K562 (cell line): Measurements from ENCODE around the gene NKAPL. TPM values are rescaled to one million over a fixed set of nuclear protein-coding genes. Genes with fewer than 3 reads are reported as not detected.

Source experiments
- CBFB ChIP-seq: sonication (generic); formaldehyde crosslinking; IDR thresholded peaks from 2 replicates; pipeline ENCODE4 v1.4.0; 2020; ENCODE audit warnings: mild to moderate bottlenecking, missing genetic modification reagents
- LARP7 ChIP-seq: fragments of 450-650 bp; IDR thresholded peaks from 2 replicates; pipeline ENCODE4 v1.6.1; 2016
- NFE2 ChIP-seq: IDR thresholded peaks from 2 replicates; pipeline ENCODE4 v1.6.1; 2014; ENCODE audit warnings: antibody characterized with exemption, low read depth
- POLR3A ChIP-seq: IDR thresholded peaks from 2 replicates; pipeline ENCODE4 v1.6.1; 2011; ENCODE audit warnings: borderline replicate concordance, mild to moderate bottlenecking, moderate library complexity; ENCODE audit not compliant: insufficient read length, insufficient read depth; ENCODE audit errors: extremely low read depth
- PREB ChIP-seq: sonication (generic); formaldehyde crosslinking; IDR thresholded peaks from 2 replicates; pipeline ENCODE4 v1.8.1; 2023; ENCODE audit warnings: mild to moderate bottlenecking, missing genetic modification reagents
- PRPF4 ChIP-seq: fragments of 200-400 bp; formaldehyde crosslinking; IDR thresholded peaks from one replicate; pipeline ENCODE4 v1.6.1; 2017; ENCODE audit warnings: low read length, low read depth, mild to moderate bottlenecking; ENCODE audit not compliant: insufficient read depth, poor library complexity, severe bottlenecking
- RBM22 ChIP-seq: fragments of 200-400 bp; formaldehyde crosslinking; IDR thresholded peaks from 2 replicates; pipeline ENCODE4 v1.6.1; 2018; ENCODE audit warnings: low read length, low read depth; ENCODE audit not compliant: poor library complexity, severe bottlenecking
- SLC30A9 ChIP-seq: fragments of 250-450 bp; sonication (Bioruptor Pico); IDR thresholded peaks from 2 replicates; pipeline ENCODE4 v1.8.0; 2022; ENCODE audit warnings: mild to moderate bottlenecking, moderate library complexity
- SMARCB1 ChIP-seq: IDR thresholded peaks from 2 replicates; pipeline ENCODE4 v1.6.1; 2011; ENCODE audit warnings: improper control_type of control experiment, low read depth; ENCODE audit not compliant: insufficient read length
- TSHZ1 ChIP-seq: fragments of 250-450 bp; sonication (Bioruptor Pico); IDR thresholded peaks from 2 replicates; pipeline ENCODE4 v1.4.0; 2020; ENCODE audit warnings: mild to moderate bottlenecking, moderate library complexity
- ZKSCAN1 ChIP-seq: fragments of 150-350 bp; IDR thresholded peaks from 2 replicates; pipeline ENCODE4 v1.6.1; 2016; ENCODE audit warnings: low read depth, low read length
- ZNF551 ChIP-seq: fragments of 250-450 bp; sonication (Bioruptor Pico); IDR thresholded peaks from 2 replicates; pipeline ENCODE4 v1.5.0; 2021; ENCODE audit warnings: mild to moderate bottlenecking, moderate library complexity
- polyA plus RNA-seq, 8 experiments: library from polyadenylated mRNA; depleted of rRNA in 4 of 8; stranded (reverse) in 5 of 8; unstranded in 3 of 8; fragments of >200 nt; fragmentation: Nextera tagmentation in 2 of 8; fragmentation: Illumina TruSeq in 1 of 8; extraction: Ambion mirVana in 2 of 8; extraction: Trizol in 1 of 8; gene quantifications; 2 replicates each; pipeline versions ENCODE4 v1.2.1 to v1.2.3, GENCODE V29; 2011 to 2014; ENCODE audit warnings: inconsistent platforms in 1 of 8, missing spikeins in 1 of 8
- total RNA-seq, 7 experiments: library from RNA; depleted of rRNA in 6 of 7; stranded (reverse); fragments of >200 nt in 6 of 7; fragmentation: Illumina TruSeq in 2 of 7; extraction: Trizol in 2 of 7; gene quantifications; 2 replicates each; pipeline versions ENCODE4 v1.2.1 to v1.2.3, GENCODE V29; 2011 to 2021; ENCODE audit warnings: low replicate concordance in 1 of 7

NKAPL gene
- total and polyA plus RNA-seq, 9 of the 15 experiments (the other 6 are each of a cell fraction or from before 2014, with no cell fraction given) = not detected

GRCh38 chr6:28212510-28213212 is 46.4 kb upstream of the NKAPL start (continued):
- no peak for TF ChIP-seq PREB (CRISPR knock-in tag)
- no peak for TF ChIP-seq LARP7
- TF ChIP-seq SMARCB1 = no peak
- TF ChIP-seq CBFB (CRISPR knock-in tag) = no peak
- TF ChIP-seq TSHZ1 (CRISPR knock-in tag) = 0 out of 2 replicates have a peak, but pooled peaks have one; percentile 63
- TF ChIP-seq ZKSCAN1 = peak; percentile 87
- peak; percentile 75 for TF ChIP-seq RBM22
- no peak for TF ChIP-seq PRPF4
- peak; percentile 48; the same call in 1 of the 2 replicates for TF ChIP-seq NFE2
- peak; percentile 100 for TF ChIP-seq POLR3A
- TF ChIP-seq ZNF551 = no peak
- no peak for TF ChIP-seq SLC30A9 (CRISPR knock-in tag)
